DOHH2 (cell line): ENCODE measurements around the gene CYTH3.

Source experiments
- H3F3A ChIP-seq: fragments of 200-600 bp; sonication (generic), shearing (Covaris generic); 2 replicates; pipeline ENCODE4 v1.6.0; 2016; ENCODE audit warnings: antibody characterized with exemption, mild to moderate bottlenecking; ENCODE audit not compliant: control insufficient read depth, insufficient read depth
- H3K27ac ChIP-seq: fragments of 200-600 bp; sonication (generic); 2 replicates; pipeline ENCODE4 v1.5.1; 2014; ENCODE audit warnings: low read depth, mild to moderate bottlenecking, low read length, moderate library complexity
- H3K27me3 ChIP-seq: fragments of 200-600 bp; sonication (generic); 2 replicates; pipeline ENCODE4 v1.6.1; 2014; ENCODE audit warnings: mild to moderate bottlenecking, low read length, mixed read lengths; ENCODE audit not compliant: control insufficient read depth
- H3K36me3 ChIP-seq: fragments of 200-600 bp; sonication (generic); 2 replicates; pipeline ENCODE4 v1.6.1; 2014; ENCODE audit warnings: mild to moderate bottlenecking, low read length, moderate library complexity, mixed read lengths; ENCODE audit not compliant: control insufficient read depth
- H3K4me1 ChIP-seq: fragments of 200-600 bp; sonication (generic); 2 replicates; pipeline ENCODE4 v1.6.1; 2014; ENCODE audit warnings: mild to moderate bottlenecking, low read length, mixed read lengths; ENCODE audit not compliant: control insufficient read depth
- H3K4me2 ChIP-seq: fragments of 200-600 bp; sonication (generic); 2 replicates; pipeline ENCODE4 v1.6.0; 2014; ENCODE audit warnings: mild to moderate bottlenecking, low read length, moderate library complexity
- H3K4me3 ChIP-seq: fragments of 200-600 bp; sonication (generic); 2 replicates; pipeline ENCODE4 v1.5.1; 2014; ENCODE audit warnings: mild to moderate bottlenecking, low read length, mixed read lengths
- H3K79me2 ChIP-seq: fragments of 200-600 bp; sonication (generic); 2 replicates; pipeline ENCODE4 v1.6.1; 2014; ENCODE audit warnings: mild to moderate bottlenecking, low read length, mixed read lengths; ENCODE audit not compliant: control insufficient read depth
- H3K9me2 ChIP-seq: fragments of 200-600 bp; sonication (generic); replicated peaks from 2 replicates; pipeline ENCODE4 v1.6.1; 2014; ENCODE audit warnings: mild to moderate bottlenecking, low read length, mixed read lengths; ENCODE audit not compliant: control insufficient read depth
- H3K9me3 ChIP-seq: fragments of 200-600 bp; sonication (generic); 2 replicates; pipeline ENCODE4 v1.6.1; 2014; ENCODE audit warnings: antibody characterized with exemption, low read length, mixed read lengths; ENCODE audit not compliant: control insufficient read depth, insufficient read depth
- H4K20me1 ChIP-seq: fragments of 200-600 bp; sonication (generic); 2 replicates; pipeline ENCODE4 v1.6.0; 2014; ENCODE audit warnings: low read depth, mild to moderate bottlenecking, antibody characterized with exemption, low read length, moderate library complexity; ENCODE audit not compliant: control insufficient read depth, insufficient read depth
- CTCF ChIP-seq: fragments of 200-600 bp; sonication (generic); IDR thresholded peaks from one replicate; pipeline ENCODE4 v1.5.1; 2014; ENCODE audit warnings: antibody characterized with exemption, mild to moderate bottlenecking, low read depth, low read length; ENCODE audit not compliant: poor library complexity, severe bottlenecking
- EZH2phosphoT487 ChIP-seq: fragments of 200-600 bp; sonication (generic); IDR thresholded peaks from 2 replicates; pipeline ENCODE4 v1.6.1; 2017; ENCODE audit warnings: borderline replicate concordance, mild to moderate bottlenecking, antibody characterized with exemption, low read length, moderate library complexity, mixed read lengths

CYTH3 gene

DNA sequence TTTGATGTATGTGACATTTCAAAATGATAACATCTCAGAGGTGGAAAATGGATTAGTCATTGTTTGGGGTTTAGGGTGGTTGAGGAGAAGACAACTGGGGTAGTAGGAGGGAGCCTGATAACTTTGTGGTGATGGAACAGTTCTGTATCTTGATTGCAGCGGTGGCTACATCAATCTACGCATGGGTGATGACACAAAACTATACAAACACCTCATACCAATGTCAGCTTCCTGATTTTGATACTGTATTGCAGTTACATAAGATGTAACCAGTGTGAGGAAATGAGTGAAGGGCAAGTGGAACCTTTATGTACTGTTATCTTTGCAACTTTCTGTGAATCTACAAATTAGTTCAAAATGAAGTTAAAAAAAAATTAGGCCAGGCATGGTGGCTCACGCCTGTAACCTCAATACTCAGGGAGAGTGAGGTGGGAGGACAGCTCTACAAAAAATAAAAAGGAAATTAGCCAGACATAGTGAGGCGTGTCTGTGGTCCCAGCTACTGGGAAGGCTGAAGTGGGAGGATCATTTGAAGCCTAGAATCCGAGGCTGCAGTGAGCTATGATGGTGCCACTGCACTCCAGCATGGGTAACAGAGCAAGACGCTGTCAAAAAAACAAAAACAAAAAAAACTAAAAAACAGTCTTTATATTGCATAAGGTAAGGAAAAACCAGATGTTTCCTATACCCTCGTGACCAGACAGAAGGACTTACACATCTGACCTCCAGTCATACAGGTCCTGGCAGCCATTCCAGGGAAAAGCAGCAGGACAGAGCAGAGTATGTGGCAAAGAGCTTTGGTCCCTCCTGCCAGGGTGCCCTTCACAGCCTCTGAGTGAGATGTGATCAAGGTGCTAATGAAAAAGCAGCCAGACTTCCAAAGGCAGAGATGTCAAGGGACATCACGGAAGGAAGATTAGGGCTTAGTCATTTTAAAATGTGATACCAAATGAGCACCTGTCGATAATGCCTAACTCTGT, 50.8 kb downstream of the CYTH3 start:
- no peak for TF ChIP-seq EZH2phosphoT487
- no peak for TF ChIP-seq CTCF
- Histone ChIP-seq H3F3A (no peaks in the 10 kb centered on the region), H4K20me1 (no peaks in the 10 kb centered on the region), H3K9me3 (no peaks in the 10 kb centered on the region), H3K9me2 (no peaks in the 10 kb centered on the region), H3K4me1 (no peaks in the 10 kb centered on the region), H3K27ac (no peak overlapping the region), H3K36me3 (no peaks in the 10 kb centered on the region), H3K27me3 (peaks cover 19% of the 10 kb centered on the region), H3K4me2 (no peak overlapping the region), H3K79me2 (no peaks in the 10 kb centered on the region), H3K4me3 (no peak overlapping the region)

GRCh38 chr7:6218329-6218728, 54.1 kb downstream of the CYTH3 start:
- Histone ChIP-seq H3K4me2 (no peak overlapping the region), H3K79me2 (no peaks in the 10 kb centered on the region), H3F3A (no peaks in the 10 kb centered on the region), H3K9me3 (no peaks in the 10 kb centered on the region), H3K9me2 (no peaks in the 10 kb centered on the region), H3K36me3 (no peaks in the 10 kb centered on the region), H3K4me3 (no peak overlapping the region), H4K20me1 (no peaks in the 10 kb centered on the region), H3K27ac (no peak overlapping the region), H3K4me1 (no peaks in the 10 kb centered on the region), H3K27me3 (peaks cover 26% of the 10 kb centered on the region)
- TF ChIP-seq CTCF, result no peak
- no peak for TF ChIP-seq EZH2phosphoT487

GRCh38 chr7:6212008-6212407, 60.4 kb downstream of the CYTH3 start:
- Histone ChIP-seq H3F3A (no peaks in the 10 kb centered on the region), H3K4me1 (no peaks in the 10 kb centered on the region), H3K27me3 (peaks cover 32% of the 10 kb centered on the region), H3K27ac (no peak overlapping the region), H3K9me2 (no peaks in the 10 kb centered on the region), H4K20me1 (no peaks in the 10 kb centered on the region), H3K79me2 (no peaks in the 10 kb centered on the region), H3K36me3 (no peaks in the 10 kb centered on the region), H3K9me3 (no peaks in the 10 kb centered on the region), H3K4me2 (no peak overlapping the region), H3K4me3 (no peak overlapping the region)
- TF ChIP-seq CTCF (no peak), EZH2phosphoT487 (no peak)
